HTERT RPE-1 (cell line): ENCODE results near the gene FSIP1.

Experiments
- in situ Hi-C: fragments of 300-500 bp; cut with MboI; formaldehyde crosslinking; loops from 4 replicates; pipeline ENCODE4 v1.14.3; 2020; ENCODE audit warnings: low sequenced_read_pairs

The FSIP1 gene

GRCh38 chr15:39767921-39768320 is 14.7 kb downstream of the FSIP1 start:
- in situ Hi-C loops = no loop called here

GRCh38 chr15:39761006-39761405 is 21.6 kb downstream of the FSIP1 start:
- in situ Hi-C loops = no loop called here

- in situ Hi-C loops = no loop called here
Observed at GRCh38 chr15:39756806-39757522, 25.7 kb downstream of the FSIP1 start.

GRCh38 chr15:39752991-39753390 is 29.6 kb downstream of the FSIP1 start:
- in situ Hi-C loops = no loop called here

DNA sequence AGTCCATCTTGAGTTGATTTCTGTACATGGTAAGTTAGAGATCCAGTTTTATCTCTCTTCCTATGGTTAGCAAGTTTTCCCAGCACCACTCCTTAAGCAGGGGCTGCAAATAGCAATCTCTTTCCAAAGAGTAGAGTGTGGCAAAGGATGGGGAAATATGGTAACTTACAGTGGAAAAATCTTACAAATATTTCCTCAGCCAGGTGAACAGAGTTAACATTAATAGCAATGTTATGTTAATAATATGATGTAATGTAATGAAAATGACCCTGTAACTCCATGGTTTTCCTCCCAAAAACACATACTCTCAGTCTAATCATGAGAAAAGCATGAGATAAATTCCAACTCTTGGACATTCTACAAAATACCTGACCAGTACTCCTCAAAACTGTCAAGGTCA is 30.4 kb downstream of the FSIP1 start:
- in situ Hi-C loops = no loop called here

- in situ Hi-C loops = no loop called here
Observed at GRCh38 chr15:39748276-39748675, 34.4 kb downstream of the FSIP1 start.

DNA sequence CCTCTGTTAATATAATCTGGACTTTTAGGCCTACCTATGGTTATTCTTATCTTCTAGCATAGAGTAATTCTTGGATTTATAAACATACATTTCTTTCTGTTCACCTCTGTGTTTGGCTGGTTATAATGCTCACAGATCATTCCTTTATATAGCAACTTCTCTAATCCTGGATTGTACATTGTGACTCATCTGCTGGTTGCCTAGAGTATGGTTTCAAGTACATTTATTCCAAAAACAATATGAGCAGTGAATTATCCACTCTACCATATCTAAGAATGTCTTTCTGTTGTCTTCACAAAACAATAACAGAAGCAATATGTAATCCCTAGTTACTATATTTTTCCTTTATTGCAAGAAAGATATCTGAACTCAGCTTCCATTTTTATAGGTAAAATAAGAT is 35.3 kb downstream of the FSIP1 start:
- in situ Hi-C loops = no loop called here

GRCh38 chr15:39746714-39747276 is 35.8 kb downstream of the FSIP1 start:
- in situ Hi-C loops = no loop called here

- in situ Hi-C loops = no loop called here
Observed at GRCh38 chr15:39746176-39746575, 36.5 kb downstream of the FSIP1 start.

DNA sequence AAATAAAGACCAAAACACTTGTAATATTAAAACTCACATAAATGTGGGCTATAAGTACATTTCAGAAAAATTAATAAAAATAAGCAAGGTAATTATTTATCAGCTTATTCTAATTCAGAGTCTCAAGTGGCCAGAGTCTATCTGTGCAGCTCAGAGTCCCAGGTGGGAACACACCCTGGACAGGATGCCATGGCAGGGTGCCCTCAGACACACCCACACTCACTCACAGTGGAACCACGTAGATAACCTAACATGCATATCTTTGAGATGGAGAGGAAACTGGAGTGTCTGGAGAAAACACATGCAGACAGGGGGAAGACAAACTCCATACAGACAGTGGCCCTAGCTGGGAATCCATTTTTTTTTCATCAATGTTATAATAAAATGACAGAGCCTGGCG is 37.2 kb downstream of the FSIP1 start:
- in situ Hi-C loops = no loop called here

- in situ Hi-C loops = no loop called here
Observed at GRCh38 chr15:39744334-39745103, 38.1 kb downstream of the FSIP1 start.

- in situ Hi-C loops = no loop called here
Observed at GRCh38 chr15:39743611-39744010, 39.0 kb downstream of the FSIP1 start.

DNA sequence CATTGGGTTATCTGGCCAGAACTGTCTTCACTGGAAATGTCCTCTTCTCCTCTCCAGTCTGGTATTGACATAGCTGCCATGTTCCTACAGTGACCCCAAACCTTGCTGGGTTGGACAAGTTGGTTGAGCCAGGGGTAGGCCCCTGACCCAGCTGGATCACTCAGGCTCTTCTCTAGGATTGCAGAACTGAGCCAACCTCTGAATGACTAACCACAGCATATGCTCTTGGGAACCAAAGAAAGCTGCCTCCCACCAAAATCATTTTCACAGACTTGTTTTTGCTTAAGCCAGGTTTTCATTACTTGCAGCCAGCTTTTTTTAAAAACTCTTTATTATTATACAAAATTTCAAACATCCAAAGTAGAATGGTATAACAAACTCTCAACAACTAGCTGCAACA is 41.4 kb downstream of the FSIP1 start:
- in situ Hi-C loops = no loop called here

DNA sequence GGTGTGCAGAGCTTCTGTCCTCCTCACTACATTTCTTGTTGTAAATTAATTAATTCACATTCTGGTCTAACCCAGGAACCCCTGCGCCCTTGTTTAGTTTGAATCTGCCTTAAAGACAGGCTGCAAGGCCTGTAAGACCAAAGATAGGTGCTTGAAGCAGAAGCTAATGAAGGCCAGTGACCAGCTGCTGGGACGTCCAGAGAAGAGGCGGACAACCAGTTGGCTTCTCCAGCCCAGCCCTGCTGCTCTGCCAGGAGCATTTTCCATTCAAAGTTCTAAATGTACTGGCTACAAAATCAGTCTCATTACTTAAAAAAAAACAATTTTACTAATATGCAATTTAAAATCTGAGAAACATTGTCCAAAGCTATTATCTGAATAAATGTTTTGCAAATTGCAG is 43.6 kb downstream of the FSIP1 start:
- in situ Hi-C loops = no loop called here

GRCh38 chr15:39737196-39737550 is 45.5 kb downstream of the FSIP1 start:
- in situ Hi-C loops = no loop called here

- in situ Hi-C loops = no loop called here
Observed at GRCh38 chr15:39736412-39737195, 46.0 kb downstream of the FSIP1 start.

- in situ Hi-C loops = no loop called here
Observed at GRCh38 chr15:39735120-39735717, 47.4 kb downstream of the FSIP1 start.

GRCh38 chr15:39731266-39731665 is 51.4 kb downstream of the FSIP1 start:
- in situ Hi-C loops = no loop called here

- in situ Hi-C loops = no loop called here
Observed at GRCh38 chr15:39730552-39730951, 52.1 kb downstream of the FSIP1 start.

GRCh38 chr15:39729500-39729899 is 53.1 kb downstream of the FSIP1 start:
- in situ Hi-C loops = no loop called here

GRCh38 chr15:39728845-39729244 is 53.8 kb downstream of the FSIP1 start:
- in situ Hi-C loops = no loop called here
